ENCODE data around the gene CELA2A. TPM values are rescaled to one million over a fixed set of nuclear protein-coding genes. Genes with fewer than 3 reads are reported as not detected.
"Not testable (repeated sequence)": the region's sequence is repeated elsewhere in the genome, so short reads cannot be mapped to it uniquely, and the experiment has no call there.

The CELA2A gene
- total RNA-seq, 2 experiments from 2014 or later = not detected

- H3K27me3 ChIP-seq (ENCODE audit: control insufficient read depth in 1 of 2, insufficient read depth in 2 of 2, low read length in 2 of 2) = no peaks in the 10 kb centered on the region
- Mint-ChIP-seq H3K27me3 (no peaks in the 10 kb centered on the region), H3K9me3 (no peaks in the 10 kb centered on the region), H3K27ac (no peak overlapping the region), H3K36me3 (ENCODE audit: low read depth) (peaks cover 41% of the 10 kb centered on the region), H3K4me1 (ENCODE audit: low read depth) (no peaks in the 10 kb centered on the region), H3K4me3 (no peak overlapping the region)
- ATAC-seq (ENCODE audit: poor library complexity) (no peak), DNase-seq (no peak)
- H3K9me3 ChIP-seq (ENCODE audit: control insufficient read depth in 1 of 2, insufficient read depth in 1 of 2, low read length in 2 of 2) = no peaks in the 10 kb centered on the region
- H3K4me3 ChIP-seq (ENCODE audit: low read length) = no peak overlapping the region
- ChIA-PET CTCF (no interaction called here), POLR2A (no interaction called here)
- TF ChIP-seq, protein P1, sequence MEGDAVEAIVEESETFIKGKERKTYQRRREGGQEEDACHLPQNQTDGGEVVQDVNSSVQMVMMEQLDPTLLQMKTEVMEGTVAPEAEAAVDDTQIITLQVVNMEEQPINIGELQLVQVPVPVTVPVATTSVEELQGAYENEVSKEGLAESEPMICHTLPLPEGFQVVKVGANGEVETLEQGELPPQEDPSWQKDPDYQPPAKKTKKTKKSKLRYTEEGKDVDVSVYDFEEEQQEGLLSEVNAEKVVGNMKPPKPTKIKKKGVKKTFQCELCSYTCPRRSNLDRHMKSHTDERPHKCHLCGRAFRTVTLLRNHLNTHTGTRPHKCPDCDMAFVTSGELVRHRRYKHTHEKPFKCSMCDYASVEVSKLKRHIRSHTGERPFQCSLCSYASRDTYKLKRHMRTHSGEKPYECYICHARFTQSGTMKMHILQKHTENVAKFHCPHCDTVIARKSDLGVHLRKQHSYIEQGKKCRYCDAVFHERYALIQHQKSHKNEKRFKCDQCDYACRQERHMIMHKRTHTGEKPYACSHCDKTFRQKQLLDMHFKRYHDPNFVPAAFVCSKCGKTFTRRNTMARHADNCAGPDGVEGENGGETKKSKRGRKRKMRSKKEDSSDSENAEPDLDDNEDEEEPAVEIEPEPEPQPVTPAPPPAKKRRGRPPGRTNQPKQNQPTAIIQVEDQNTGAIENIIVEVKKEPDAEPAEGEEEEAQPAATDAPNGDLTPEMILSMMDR (IDR thresholded peaks at IDR 0.05) = no peak
- intact Hi-C loops (cut with DNase I, micrococcal nuclease) = no loop called here
- no peaks in the 10 kb centered on the region for H3K4me1 ChIP-seq (ENCODE audit: insufficient read depth, low read length)
- H3K27ac ChIP-seq (ENCODE audit: low read depth in 1 of 2, low read length in 2 of 2) = no peak overlapping the region
- H3K36me3 ChIP-seq (ENCODE audit: insufficient read depth, low read length) = peaks cover 3% of the 10 kb centered on the region
Measured at GRCh38 chr1:15488371-15488770, 31.8 kb downstream of the CELA2A start.

DNA sequence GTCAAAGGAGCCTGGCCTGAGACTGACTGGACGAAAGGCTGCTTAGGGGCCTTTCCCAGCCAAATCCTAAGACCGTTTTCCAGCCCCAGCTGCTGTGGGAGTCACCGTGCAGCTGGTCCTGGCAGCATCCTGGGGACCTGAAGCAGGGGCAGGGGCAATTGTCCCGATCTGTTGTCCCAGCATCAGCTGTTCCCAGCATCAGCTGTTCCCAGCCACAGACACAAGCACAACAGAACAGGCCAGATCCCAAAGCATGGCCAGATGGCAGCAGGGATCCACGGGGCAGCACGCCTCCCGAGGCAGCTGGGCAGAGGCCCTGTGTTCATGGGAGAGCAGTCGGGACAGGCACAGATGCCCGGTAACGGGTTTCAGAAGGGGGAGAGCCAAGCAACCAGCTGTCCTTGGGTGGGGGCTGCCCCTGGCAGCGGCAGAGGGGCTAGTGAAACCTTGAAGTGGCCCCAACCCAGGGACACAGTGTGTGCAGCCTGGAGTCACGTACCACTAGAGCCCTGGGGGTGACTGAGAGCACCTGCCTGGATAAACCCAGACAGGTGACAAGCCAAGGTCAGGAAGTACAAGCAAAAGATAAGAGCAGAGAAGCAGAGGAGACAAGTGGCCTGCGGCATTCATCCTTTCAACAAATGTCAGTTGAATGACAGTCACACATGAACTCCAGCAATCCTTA is 32.7 kb downstream of the CELA2A start:
- H3K4me3 Mint-ChIP-seq = no peak overlapping the region
- peaks cover 3% of the 10 kb centered on the region for H3K36me3 ChIP-seq (ENCODE audit: insufficient read depth, low read length)
- intact Hi-C loops (cut with DNase I, micrococcal nuclease) = no loop called here
- no peaks in the 10 kb centered on the region for H3K9me3 ChIP-seq (ENCODE audit: control insufficient read depth in 1 of 2, insufficient read depth in 1 of 2, low read length in 2 of 2)
- H3K27ac ChIP-seq (ENCODE audit: low read depth in 1 of 2, low read length in 2 of 2) = no peak overlapping the region
- H3K4me3 ChIP-seq (ENCODE audit: low read length) = no peak overlapping the region
- TF ChIP-seq, protein P1 (IDR thresholded peaks at IDR 0.05) = no peak
- H3K4me1 ChIP-seq (ENCODE audit: insufficient read depth, low read length) = no peaks in the 10 kb centered on the region
- no peaks in the 10 kb centered on the region for H3K4me1 Mint-ChIP-seq (ENCODE audit: low read depth)
- ATAC-seq (ENCODE audit: poor library complexity) (no peak), DNase-seq (no peak)
- H3K36me3 Mint-ChIP-seq (ENCODE audit: low read depth) = peaks cover 48% of the 10 kb centered on the region
- H3K27ac Mint-ChIP-seq = no peak overlapping the region
- no peaks in the 10 kb centered on the region for H3K27me3 Mint-ChIP-seq
- H3K27me3 ChIP-seq (ENCODE audit: control insufficient read depth in 1 of 2, insufficient read depth in 2 of 2, low read length in 2 of 2) = no peaks in the 10 kb centered on the region
- CTCF ChIA-PET = no interaction called here
- H3K9me3 Mint-ChIP-seq = no peaks in the 10 kb centered on the region
- POLR2A ChIA-PET = no interaction called here

DNA sequence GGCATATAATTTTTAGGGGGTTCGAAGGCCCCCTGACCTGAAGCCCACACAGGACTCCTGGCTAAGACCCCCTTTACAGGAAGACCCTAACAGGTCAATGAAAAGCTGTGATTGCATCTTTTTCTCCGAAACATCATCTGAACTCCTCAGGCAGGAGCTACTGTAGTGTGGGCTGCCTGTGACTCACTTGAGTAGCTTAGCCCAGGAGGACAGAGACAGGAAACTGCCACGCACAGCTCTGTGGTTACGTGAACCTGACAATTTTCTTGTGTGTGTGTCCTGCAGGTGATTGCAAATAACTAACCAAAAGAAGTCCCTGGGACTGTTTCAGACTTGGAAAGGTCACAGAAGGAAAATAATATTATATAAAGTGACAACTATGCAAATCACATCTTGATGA is 34.5 kb downstream of the CELA2A start:
- CTCF ChIA-PET = interaction anchor here (1.3 kb wide), 1 partner anchor 10 kb away, joined by 3 read pairs; no protein-coding TSS in a partner anchor
- H3K27ac ChIP-seq (ENCODE audit: low read depth in 1 of 2, low read length in 2 of 2); H3K9me3 ChIP-seq (ENCODE audit: control insufficient read depth in 1 of 2, insufficient read depth in 1 of 2, low read length in 2 of 2); ATAC-seq (ENCODE audit: poor library complexity); H3K27me3 Mint-ChIP-seq; H3K4me1 Mint-ChIP-seq (ENCODE audit: low read depth); H3K4me3 Mint-ChIP-seq; H3K27ac Mint-ChIP-seq; H3K4me3 ChIP-seq (ENCODE audit: low read length); H3K4me1 ChIP-seq (ENCODE audit: insufficient read depth, low read length); H3K36me3 ChIP-seq (ENCODE audit: insufficient read depth, low read length); H3K9me3 Mint-ChIP-seq; H3K27me3 ChIP-seq (ENCODE audit: control insufficient read depth in 1 of 2, insufficient read depth in 2 of 2, low read length in 2 of 2); POLR2A ChIA-PET; intact Hi-C loops (cut with DNase I, micrococcal nuclease): not testable (repeated sequence)
- DNase-seq = peak in 1 of 14 experiments; percentile 17
- H3K36me3 Mint-ChIP-seq (ENCODE audit: low read depth) = peaks cover 62% of the 10 kb centered on the region

DNA sequence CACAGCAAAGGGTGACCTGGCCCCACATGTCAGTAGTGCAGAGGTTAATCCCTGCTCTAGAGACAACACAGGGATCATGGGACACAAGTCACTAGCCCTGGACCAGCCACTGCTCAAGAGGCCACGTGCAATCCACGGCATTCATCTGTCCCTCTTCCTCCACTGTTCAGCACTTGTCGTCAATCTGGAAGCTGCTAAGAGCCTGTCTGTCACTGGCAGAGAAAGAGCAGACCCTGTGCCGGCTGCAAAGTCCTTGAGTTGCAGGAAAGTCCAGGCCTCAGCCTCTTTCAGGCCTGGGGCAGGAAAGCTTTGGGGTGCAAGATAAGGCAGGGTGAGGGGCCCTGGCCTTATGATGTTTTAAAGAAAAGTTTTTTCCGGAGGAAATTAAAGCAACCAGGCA is 36.1 kb downstream of the CELA2A start:
- DNase-seq (no peak), ATAC-seq (ENCODE audit: poor library complexity) (no peak)
- intact Hi-C loops (cut with DNase I, micrococcal nuclease) = no loop called here
- ChIA-PET POLR2A (no interaction called here), CTCF (no interaction called here)
- no peak overlapping the region for H3K27ac ChIP-seq (ENCODE audit: low read depth in 1 of 2, low read length in 2 of 2)
- Mint-ChIP-seq H3K4me1 (ENCODE audit: low read depth) (no peaks in the 10 kb centered on the region), H3K27me3 (no peaks in the 10 kb centered on the region), H3K36me3 (ENCODE audit: low read depth) (peaks cover 69% of the 10 kb centered on the region), H3K27ac (no peak overlapping the region), H3K9me3 (no peaks in the 10 kb centered on the region), H3K4me3 (no peak overlapping the region)
- H3K27me3 ChIP-seq (ENCODE audit: control insufficient read depth in 1 of 2, insufficient read depth in 2 of 2, low read length in 2 of 2) = no peaks in the 10 kb centered on the region
- H3K36me3 ChIP-seq (ENCODE audit: insufficient read depth, low read length) = peaks cover 7% of the 10 kb centered on the region
- TF ChIP-seq, protein P1 (IDR thresholded peaks at IDR 0.05) = no peak
- no peak overlapping the region for H3K4me3 ChIP-seq (ENCODE audit: low read length)
- no peaks in the 10 kb centered on the region for H3K4me1 ChIP-seq (ENCODE audit: insufficient read depth, low read length)
- H3K9me3 ChIP-seq (ENCODE audit: control insufficient read depth in 1 of 2, insufficient read depth in 1 of 2, low read length in 2 of 2) = no peaks in the 10 kb centered on the region

Data from CD4-positive, alpha-beta T cell (primary cell).